HG03280 (cell line): Measurements from ENCODE around the gene TRAPPC12.
"Not testable (repeated sequence)": the region's sequence is repeated elsewhere in the genome, so short reads cannot be mapped to it uniquely, and the experiment has no call there.

Source experiments
- ATAC-seq: cut with Tn5 transposase; IDR thresholded peaks from one replicate; pipeline ENCODE4 v1.9.1; 2021; ENCODE audit warnings: mild to moderate bottlenecking, moderate library complexity; ENCODE audit not compliant: unreplicated experiment

TRAPPC12 gene

GRCh38 chr2:3483227-3483985 lies 103.9 kb downstream of the TRAPPC12 start:
- ATAC-seq, result no peak

- ATAC-seq, result no peak
These were observed 104.8 kb downstream of the TRAPPC12 start for GRCh38 chr2:3483986-3484960.

GRCh38 chr2:3485166-3485565 lies 105.7 kb downstream of the TRAPPC12 start:
- no peak for ATAC-seq

GRCh38 chr2:3486047-3487027 lies 106.8 kb downstream of the TRAPPC12 start:
- no peak for ATAC-seq

- ATAC-seq, result no peak
These were observed 107.5 kb downstream of the TRAPPC12 start for GRCh38 chr2:3487028-3487425.

- ATAC-seq, result no peak
These were observed 107.9 kb downstream of the TRAPPC12 start for GRCh38 chr2:3487432-3487831.

GRCh38 chr2:3488061-3488531 lies 108.6 kb downstream of the TRAPPC12 start:
- no peak for ATAC-seq

GRCh38 chr2:3488855-3489763 lies 109.6 kb downstream of the TRAPPC12 start:
- no peak for ATAC-seq

- no peak for ATAC-seq
These were observed 110.2 kb downstream of the TRAPPC12 start for GRCh38 chr2:3489764-3490115.

GRCh38 chr2:3490191-3491170 lies 111.0 kb downstream of the TRAPPC12 start:
- no peak for ATAC-seq

GRCh38 chr2:3491306-3491705 lies 111.8 kb downstream of the TRAPPC12 start:
- ATAC-seq, result no peak

- ATAC-seq, result no peak
These were observed 112.4 kb downstream of the TRAPPC12 start for GRCh38 chr2:3491716-3492474.

GRCh38 chr2:3492475-3492787 lies 112.9 kb downstream of the TRAPPC12 start:
- ATAC-seq, result not testable (repeated sequence)

- ATAC-seq, result no peak
These were observed 113.6 kb downstream of the TRAPPC12 start for GRCh38 chr2:3492951-3493614.

- ATAC-seq, result no peak
These were observed 114.1 kb downstream of the TRAPPC12 start for GRCh38 chr2:3493615-3494007.

- ATAC-seq, result no peak
These were observed 115.6 kb downstream of the TRAPPC12 start for GRCh38 chr2:3494984-3495666.

- not testable (repeated sequence) for ATAC-seq
These were observed 117.2 kb downstream of the TRAPPC12 start for GRCh38 chr2:3496708-3497080.
